GM23338 (cell line): Measurements from ENCODE around the gene ZYX. TPM values are rescaled to one million over a fixed set of nuclear protein-coding genes. Genes with fewer than 3 reads are reported as not detected.
A peak's percentile ranks its signal among the peaks of the same experiment; 100 is the strongest.

ENCODE experiments used
- ATAC-seq: fragments of 200-7000 bp; cut with Tn5 transposase; 3 replicates; pipeline ENCODE4 v1.9.1; 2020
- DNase-seq: peaks from one replicate; pipeline ENCODE4 v3.0.0-alpha.2; 2015; ENCODE audit warnings: low spot score
- H2AFZ ChIP-seq: fragments of 200-600 bp; sonication (generic); 2 replicates; pipeline ENCODE4 v1.8.0; 2016; ENCODE audit warnings: antibody characterized with exemption, mild to moderate bottlenecking, moderate library complexity
- H3F3A ChIP-seq: fragments of 200-600 bp; sonication (generic); replicated peaks from 2 replicates; pipeline ENCODE4 v1.8.0; 2017; ENCODE audit warnings: antibody characterized with exemption, mixed run types, low read depth
- H3K27ac ChIP-seq: fragments of 200-600 bp; sonication (generic); 2 replicates; pipeline ENCODE4 v1.6.1; 2016; ENCODE audit warnings: low read depth
- H3K27me3 ChIP-seq: fragments of 200-600 bp; sonication (generic); 2 replicates; pipeline ENCODE4 v1.8.0; 2016; ENCODE audit warnings: mild to moderate bottlenecking, mixed run types, moderate library complexity; ENCODE audit not compliant: insufficient read depth
- H3K36me3 ChIP-seq: fragments of 200-600 bp; sonication (generic); 2 replicates; pipeline ENCODE4 v1.8.0; 2016; ENCODE audit warnings: mild to moderate bottlenecking; ENCODE audit not compliant: insufficient read depth
- H3K4me1 ChIP-seq: fragments of 200-600 bp; sonication (generic); 2 replicates; pipeline ENCODE4 v1.8.0; 2016; ENCODE audit warnings: mild to moderate bottlenecking, moderate library complexity; ENCODE audit not compliant: insufficient read depth
- H3K4me2 ChIP-seq: fragments of 200-600 bp; sonication (generic); 2 replicates; pipeline ENCODE4 v1.7.1; 2017; ENCODE audit warnings: mixed run types
- H3K4me3 ChIP-seq: fragments of 200-600 bp; sonication (generic); 2 replicates; pipeline ENCODE4 v1.6.1; 2016; ENCODE audit warnings: mixed run types
- H3K79me2 ChIP-seq: fragments of 200-600 bp; sonication (generic); replicated peaks from 2 replicates; pipeline ENCODE4 v1.8.0; 2017; ENCODE audit warnings: mild to moderate bottlenecking; ENCODE audit not compliant: insufficient read depth
- H3K9me2 ChIP-seq: fragments of 200-600 bp; sonication (generic); 2 replicates; pipeline ENCODE4 v1.8.0; 2017; ENCODE audit not compliant: insufficient read depth
- H4K20me1 ChIP-seq: fragments of 200-600 bp; sonication (generic); replicated peaks from 2 replicates; pipeline ENCODE4 v1.8.0; 2017; ENCODE audit warnings: mild to moderate bottlenecking; ENCODE audit not compliant: insufficient read depth
- H3K27ac Mint-ChIP-seq: 2 replicates; pipeline ENCODE4 v1.8.0; 2020; ENCODE audit warnings: inconsistent platforms, mild to moderate bottlenecking, moderate library complexity, mixed read lengths
- H3K27me3 Mint-ChIP-seq: 3 replicates; pipeline ENCODE4 v1.8.0; 2022; ENCODE audit warnings: low read depth, mild to moderate bottlenecking, moderate library complexity, mixed read lengths, inconsistent platforms; ENCODE audit not compliant: insufficient read depth, poor library complexity
- H3K36me3 Mint-ChIP-seq: 3 replicates; pipeline ENCODE4 v1.8.0; 2021; ENCODE audit warnings: low read depth, mild to moderate bottlenecking, inconsistent platforms, moderate library complexity, mixed read lengths
- H3K4me1 Mint-ChIP-seq: 3 replicates; pipeline ENCODE4 v1.8.0; 2020; ENCODE audit warnings: mild to moderate bottlenecking, inconsistent platforms, mixed read lengths
- H3K4me3 Mint-ChIP-seq: 3 replicates; pipeline ENCODE4 v1.8.0; 2021; ENCODE audit warnings: moderate library complexity, mild to moderate bottlenecking, inconsistent platforms, mixed read lengths
- H3K9me3 Mint-ChIP-seq: 3 replicates; pipeline ENCODE4 v1.8.0; 2020; ENCODE audit warnings: moderate library complexity, mild to moderate bottlenecking, inconsistent platforms, mixed read lengths
- EZH2phosphoT487 ChIP-seq: fragments of 200-600 bp; sonication (generic); IDR thresholded peaks from one replicate; pipeline ENCODE4 v1.8.1; 2018; ENCODE audit warnings: antibody characterized with exemption; ENCODE audit not compliant: unreplicated experiment
- ZNF331 ChIP-seq: fragments of 250-450 bp; sonication (Bioruptor Pico); IDR thresholded peaks from 2 replicates; pipeline ENCODE4 v1.5.0; 2020; ENCODE audit warnings: low read depth, mild to moderate bottlenecking, moderate library complexity
- polyA plus RNA-seq: library from polyadenylated mRNA; unstranded; fragments of >200 nt; fragmentation: Nextera tagmentation; extraction: Ambion mirVana; gene quantifications from 2 replicates; pipeline ENCODE4 v1.2.1, GENCODE V29; 2016
- total RNA-seq: library from RNA; depleted of rRNA; stranded (reverse); fragments of >200 nt; shearing (Covaris generic); gene quantifications from 2 replicates; pipeline ENCODE4 v1.2.3, GENCODE V29; 2014
- TF ChIP-seq, protein P1 (sequence below): fragments of 250-450 bp; sonication (Bioruptor Pico); IDR thresholded peaks from 2 replicates; pipeline ENCODE4 v1.5.0; 2020; ENCODE audit warnings: mild to moderate bottlenecking, moderate library complexity
- TF ChIP-seq, protein P2 (sequence below): IDR thresholded peaks from one replicate; pipeline ENCODE4 v1.6.1; 2018; ENCODE audit warnings: antibody characterized with exemption; ENCODE audit not compliant: unreplicated experiment

The ZYX gene
- total and polyA plus RNA-seq, 2 experiments from 2014 or later, result 111 to 141 TPM

DNA sequence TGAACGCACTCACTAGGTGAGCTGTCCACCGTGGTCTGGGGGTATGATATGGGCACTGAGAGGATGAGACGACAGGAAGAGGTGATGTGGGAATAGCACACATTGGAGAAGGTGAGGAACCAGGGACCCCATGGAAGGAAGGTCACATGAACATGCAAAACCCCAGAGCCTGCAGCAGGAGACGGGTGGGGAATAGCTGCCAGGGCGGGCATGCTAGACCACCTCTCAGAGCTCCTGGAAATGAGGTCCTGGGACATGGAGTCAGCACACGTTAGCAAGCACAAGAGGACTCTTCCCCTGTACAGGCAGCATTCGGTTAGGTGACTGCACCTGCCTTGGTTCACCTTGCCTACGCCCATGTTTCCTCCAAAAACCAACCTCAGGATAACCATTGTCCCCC is 26.8 kb upstream of the ZYX start (continued):
- TF ChIP-seq, protein P1, sequence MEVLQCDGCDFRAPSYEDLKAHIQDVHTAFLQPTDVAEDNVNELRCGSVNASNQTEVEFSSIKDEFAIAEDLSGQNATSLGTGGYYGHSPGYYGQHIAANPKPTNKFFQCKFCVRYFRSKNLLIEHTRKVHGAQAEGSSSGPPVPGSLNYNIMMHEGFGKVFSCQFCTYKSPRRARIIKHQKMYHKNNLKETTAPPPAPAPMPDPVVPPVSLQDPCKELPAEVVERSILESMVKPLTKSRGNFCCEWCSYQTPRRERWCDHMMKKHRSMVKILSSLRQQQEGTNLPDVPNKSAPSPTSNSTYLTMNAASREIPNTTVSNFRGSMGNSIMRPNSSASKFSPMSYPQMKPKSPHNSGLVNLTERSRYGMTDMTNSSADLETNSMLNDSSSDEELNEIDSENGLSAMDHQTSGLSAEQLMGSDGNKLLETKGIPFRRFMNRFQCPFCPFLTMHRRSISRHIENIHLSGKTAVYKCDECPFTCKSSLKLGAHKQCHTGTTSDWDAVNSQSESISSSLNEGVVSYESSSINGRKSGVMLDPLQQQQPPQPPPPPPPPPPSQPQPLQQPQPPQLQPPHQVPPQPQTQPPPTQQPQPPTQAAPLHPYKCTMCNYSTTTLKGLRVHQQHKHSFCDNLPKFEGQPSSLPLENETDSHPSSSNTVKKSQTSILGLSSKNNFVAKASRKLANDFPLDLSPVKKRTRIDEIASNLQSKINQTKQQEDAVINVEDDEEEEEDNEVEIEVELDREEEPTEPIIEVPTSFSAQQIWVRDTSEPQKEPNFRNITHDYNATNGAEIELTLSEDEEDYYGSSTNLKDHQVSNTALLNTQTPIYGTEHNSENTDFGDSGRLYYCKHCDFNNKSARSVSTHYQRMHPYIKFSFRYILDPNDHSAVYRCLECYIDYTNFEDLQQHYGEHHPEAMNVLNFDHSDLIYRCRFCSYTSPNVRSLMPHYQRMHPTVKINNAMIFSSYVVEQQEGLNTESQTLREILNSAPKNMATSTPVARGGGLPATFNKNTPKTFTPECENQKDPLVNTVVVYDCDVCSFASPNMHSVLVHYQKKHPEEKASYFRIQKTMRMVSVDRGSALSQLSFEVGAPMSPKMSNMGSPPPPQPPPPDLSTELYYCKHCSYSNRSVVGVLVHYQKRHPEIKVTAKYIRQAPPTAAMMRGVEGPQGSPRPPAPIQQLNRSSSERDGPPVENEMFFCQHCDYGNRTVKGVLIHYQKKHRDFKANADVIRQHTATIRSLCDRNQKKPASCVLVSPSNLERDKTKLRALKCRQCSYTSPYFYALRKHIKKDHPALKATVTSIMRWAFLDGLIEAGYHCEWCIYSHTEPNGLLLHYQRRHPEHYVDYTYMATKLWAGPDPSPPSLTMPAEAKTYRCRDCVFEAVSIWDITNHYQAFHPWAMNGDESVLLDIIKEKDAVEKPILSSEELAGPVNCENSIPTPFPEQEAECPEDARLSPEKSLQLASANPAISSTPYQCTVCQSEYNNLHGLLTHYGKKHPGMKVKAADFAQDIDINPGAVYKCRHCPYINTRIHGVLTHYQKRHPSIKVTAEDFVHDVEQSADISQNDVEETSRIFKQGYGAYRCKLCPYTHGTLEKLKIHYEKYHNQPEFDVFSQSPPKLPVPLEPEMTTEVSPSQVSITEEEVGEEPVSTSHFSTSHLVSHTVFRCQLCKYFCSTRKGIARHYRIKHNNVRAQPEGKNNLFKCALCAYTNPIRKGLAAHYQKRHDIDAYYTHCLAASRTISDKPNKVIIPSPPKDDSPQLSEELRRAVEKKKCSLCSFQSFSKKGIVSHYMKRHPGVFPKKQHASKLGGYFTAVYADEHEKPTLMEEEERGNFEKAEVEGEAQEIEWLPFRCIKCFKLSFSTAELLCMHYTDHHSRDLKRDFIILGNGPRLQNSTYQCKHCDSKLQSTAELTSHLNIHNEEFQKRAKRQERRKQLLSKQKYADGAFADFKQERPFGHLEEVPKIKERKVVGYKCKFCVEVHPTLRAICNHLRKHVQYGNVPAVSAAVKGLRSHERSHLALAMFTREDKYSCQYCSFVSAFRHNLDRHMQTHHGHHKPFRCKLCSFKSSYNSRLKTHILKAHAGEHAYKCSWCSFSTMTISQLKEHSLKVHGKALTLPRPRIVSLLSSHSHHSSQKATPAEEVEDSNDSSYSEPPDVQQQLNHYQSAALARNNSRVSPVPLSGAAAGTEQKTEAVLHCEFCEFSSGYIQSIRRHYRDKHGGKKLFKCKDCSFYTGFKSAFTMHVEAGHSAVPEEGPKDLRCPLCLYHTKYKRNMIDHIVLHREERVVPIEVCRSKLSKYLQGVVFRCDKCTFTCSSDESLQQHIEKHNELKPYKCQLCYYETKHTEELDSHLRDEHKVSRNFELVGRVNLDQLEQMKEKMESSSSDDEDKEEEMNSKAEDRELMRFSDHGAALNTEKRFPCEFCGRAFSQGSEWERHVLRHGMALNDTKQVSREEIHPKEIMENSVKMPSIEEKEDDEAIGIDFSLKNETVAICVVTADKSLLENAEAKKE (CRISPR knock-in tag), result no peak
- TF ChIP-seq, protein P2, sequence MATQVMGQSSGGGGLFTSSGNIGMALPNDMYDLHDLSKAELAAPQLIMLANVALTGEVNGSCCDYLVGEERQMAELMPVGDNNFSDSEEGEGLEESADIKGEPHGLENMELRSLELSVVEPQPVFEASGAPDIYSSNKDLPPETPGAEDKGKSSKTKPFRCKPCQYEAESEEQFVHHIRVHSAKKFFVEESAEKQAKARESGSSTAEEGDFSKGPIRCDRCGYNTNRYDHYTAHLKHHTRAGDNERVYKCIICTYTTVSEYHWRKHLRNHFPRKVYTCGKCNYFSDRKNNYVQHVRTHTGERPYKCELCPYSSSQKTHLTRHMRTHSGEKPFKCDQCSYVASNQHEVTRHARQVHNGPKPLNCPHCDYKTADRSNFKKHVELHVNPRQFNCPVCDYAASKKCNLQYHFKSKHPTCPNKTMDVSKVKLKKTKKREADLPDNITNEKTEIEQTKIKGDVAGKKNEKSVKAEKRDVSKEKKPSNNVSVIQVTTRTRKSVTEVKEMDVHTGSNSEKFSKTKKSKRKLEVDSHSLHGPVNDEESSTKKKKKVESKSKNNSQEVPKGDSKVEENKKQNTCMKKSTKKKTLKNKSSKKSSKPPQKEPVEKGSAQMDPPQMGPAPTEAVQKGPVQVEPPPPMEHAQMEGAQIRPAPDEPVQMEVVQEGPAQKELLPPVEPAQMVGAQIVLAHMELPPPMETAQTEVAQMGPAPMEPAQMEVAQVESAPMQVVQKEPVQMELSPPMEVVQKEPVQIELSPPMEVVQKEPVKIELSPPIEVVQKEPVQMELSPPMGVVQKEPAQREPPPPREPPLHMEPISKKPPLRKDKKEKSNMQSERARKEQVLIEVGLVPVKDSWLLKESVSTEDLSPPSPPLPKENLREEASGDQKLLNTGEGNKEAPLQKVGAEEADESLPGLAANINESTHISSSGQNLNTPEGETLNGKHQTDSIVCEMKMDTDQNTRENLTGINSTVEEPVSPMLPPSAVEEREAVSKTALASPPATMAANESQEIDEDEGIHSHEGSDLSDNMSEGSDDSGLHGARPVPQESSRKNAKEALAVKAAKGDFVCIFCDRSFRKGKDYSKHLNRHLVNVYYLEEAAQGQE, result no peak

DNA sequence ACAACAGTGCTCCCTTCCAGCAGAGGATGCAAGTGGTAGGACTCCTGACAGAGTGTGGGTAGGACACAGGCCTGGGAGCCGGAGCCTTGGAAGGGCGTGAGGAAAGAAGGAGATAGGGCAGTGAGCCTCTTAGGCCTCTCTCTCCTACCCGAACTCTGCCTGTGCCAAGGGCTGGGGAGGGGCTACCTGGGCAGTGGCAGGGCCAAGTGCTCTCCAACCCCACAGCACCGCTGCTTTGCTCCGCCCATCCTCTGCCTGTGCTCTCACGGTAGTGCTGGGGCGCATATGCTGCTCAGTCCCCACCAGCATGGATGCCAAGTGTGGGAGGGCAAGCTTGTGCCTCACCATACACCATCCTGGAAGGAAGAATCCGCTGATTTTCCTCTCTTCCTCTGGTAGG is 26.2 kb upstream of the ZYX start:
- no peak overlapping the region for H3K27ac ChIP-seq
- H3K36me3 ChIP-seq, result peaks cover 11% of the 10 kb centered on the region
- no peak overlapping the region for H3K4me2 ChIP-seq
- no peaks in the 10 kb centered on the region; the same call in 1 of the 2 replicates for H3K9me2 ChIP-seq
- DNase-seq, result no peak
- H3K4me1 ChIP-seq, result no peaks in the 10 kb centered on the region; the same call in 1 of the 2 replicates
- no peaks in the 10 kb centered on the region for H3F3A ChIP-seq
- Mint-ChIP-seq H3K27ac (no peak overlapping the region), H3K4me1 (peaks cover 31% of the 10 kb centered on the region), H3K27me3 (peaks cover 13% of the 10 kb centered on the region), H3K36me3 (peaks cover 56% of the 10 kb centered on the region), H3K9me3 (no peaks in the 10 kb centered on the region; the same call in 2 of the 3 replicates), H3K4me3 (no peak overlapping the region)
- no peaks in the 10 kb centered on the region for H4K20me1 ChIP-seq
- no peak overlapping the region for H3K4me3 ChIP-seq
- no peaks in the 10 kb centered on the region for H3K27me3 ChIP-seq
- no peak overlapping the region for H2AFZ ChIP-seq
- no peaks in the 10 kb centered on the region for H3K79me2 ChIP-seq
- ATAC-seq, result peak; percentile 28
- TF ChIP-seq, protein P2, result no peak
- TF ChIP-seq ZNF331 (CRISPR knock-in tag) (no peak), EZH2phosphoT487 (no peak)
